ENCODE data around the gene CDC42BPB. TPM values are rescaled to one million over a fixed set of nuclear protein-coding genes. Genes with fewer than 3 reads are reported as not detected.

Gene CDC42BPB
- total RNA-seq, 3 donors from 2014 or later: 64.0 to 110 (median 98.0) TPM

DNA sequence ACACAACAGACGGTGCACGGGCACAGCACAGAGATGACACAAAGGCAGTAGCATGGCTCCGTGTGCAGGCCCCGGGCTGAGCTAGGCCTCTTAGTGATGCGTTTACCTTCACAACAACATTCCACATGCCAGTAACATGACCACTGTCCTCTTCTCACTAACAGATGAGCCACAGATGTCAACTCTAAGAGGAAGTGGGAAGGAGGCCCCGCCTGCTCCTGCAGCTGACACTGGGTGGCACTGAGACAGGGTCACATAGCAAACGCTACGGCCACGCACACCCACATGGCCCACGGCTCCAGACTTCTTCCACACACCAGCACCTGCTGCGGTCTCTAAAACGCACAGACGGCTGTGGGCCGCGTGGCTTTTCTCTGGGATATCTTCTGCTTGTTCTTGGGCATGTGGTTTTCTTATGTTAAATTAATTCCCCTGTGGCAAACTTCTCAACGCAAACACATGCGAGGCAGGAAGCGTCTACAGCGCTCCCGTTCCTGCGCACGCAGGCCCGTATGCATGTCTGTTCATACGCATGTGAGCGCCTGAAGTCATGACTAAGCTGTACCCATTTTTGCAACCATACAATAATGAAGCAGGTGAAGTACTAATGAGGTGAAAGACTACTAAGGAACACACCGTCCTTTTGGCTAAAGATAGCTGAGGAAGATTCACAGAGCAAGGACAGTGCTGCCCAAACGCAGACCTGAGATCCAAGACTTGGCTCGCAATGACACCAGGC lies 108.1 kb downstream of the CDC42BPB start:
- intact Hi-C loops (cut with DNase I; ENCODE audit: low total_unique reads): no loop called here
- Histone ChIP-seq H3K27ac (no peak overlapping the region), H3K27me3 (no peaks in the 10 kb centered on the region), H3K36me3 (peaks cover 19% of the 10 kb centered on the region), H3K9me3 (no peaks in the 10 kb centered on the region), H3K4me1 (no peaks in the 10 kb centered on the region), H3K4me3 (no peak overlapping the region)
- no peak for DNase-seq (ENCODE audit: low spot score in 2 of 2)
- TF ChIP-seq, protein P1, sequence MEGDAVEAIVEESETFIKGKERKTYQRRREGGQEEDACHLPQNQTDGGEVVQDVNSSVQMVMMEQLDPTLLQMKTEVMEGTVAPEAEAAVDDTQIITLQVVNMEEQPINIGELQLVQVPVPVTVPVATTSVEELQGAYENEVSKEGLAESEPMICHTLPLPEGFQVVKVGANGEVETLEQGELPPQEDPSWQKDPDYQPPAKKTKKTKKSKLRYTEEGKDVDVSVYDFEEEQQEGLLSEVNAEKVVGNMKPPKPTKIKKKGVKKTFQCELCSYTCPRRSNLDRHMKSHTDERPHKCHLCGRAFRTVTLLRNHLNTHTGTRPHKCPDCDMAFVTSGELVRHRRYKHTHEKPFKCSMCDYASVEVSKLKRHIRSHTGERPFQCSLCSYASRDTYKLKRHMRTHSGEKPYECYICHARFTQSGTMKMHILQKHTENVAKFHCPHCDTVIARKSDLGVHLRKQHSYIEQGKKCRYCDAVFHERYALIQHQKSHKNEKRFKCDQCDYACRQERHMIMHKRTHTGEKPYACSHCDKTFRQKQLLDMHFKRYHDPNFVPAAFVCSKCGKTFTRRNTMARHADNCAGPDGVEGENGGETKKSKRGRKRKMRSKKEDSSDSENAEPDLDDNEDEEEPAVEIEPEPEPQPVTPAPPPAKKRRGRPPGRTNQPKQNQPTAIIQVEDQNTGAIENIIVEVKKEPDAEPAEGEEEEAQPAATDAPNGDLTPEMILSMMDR (IDR thresholded peaks at IDR 0.05): no peak
- TF ChIP-seq POLR2AphosphoS5 (IDR thresholded peaks at IDR 0.05): no peak
- no peak for TF ChIP-seq POLR2A (IDR thresholded peaks at IDR 0.05)

- intact Hi-C loops (cut with DNase I; ENCODE audit: low total_unique reads): no loop called here
- Histone ChIP-seq H3K4me1 (no peaks in the 10 kb centered on the region), H3K4me3 (no peak overlapping the region), H3K27ac (no peak overlapping the region), H3K36me3 (peaks cover 23% of the 10 kb centered on the region), H3K9me3 (no peaks in the 10 kb centered on the region), H3K27me3 (no peaks in the 10 kb centered on the region)
- no peak for DNase-seq (ENCODE audit: low spot score in 2 of 2)
- TF ChIP-seq POLR2A (IDR thresholded peaks at IDR 0.05): no peak
- TF ChIP-seq POLR2AphosphoS5 (IDR thresholded peaks at IDR 0.05): no peak
These were observed 108.7 kb downstream of the CDC42BPB start for GRCh38 chr14:102948698-102949061.

DNA sequence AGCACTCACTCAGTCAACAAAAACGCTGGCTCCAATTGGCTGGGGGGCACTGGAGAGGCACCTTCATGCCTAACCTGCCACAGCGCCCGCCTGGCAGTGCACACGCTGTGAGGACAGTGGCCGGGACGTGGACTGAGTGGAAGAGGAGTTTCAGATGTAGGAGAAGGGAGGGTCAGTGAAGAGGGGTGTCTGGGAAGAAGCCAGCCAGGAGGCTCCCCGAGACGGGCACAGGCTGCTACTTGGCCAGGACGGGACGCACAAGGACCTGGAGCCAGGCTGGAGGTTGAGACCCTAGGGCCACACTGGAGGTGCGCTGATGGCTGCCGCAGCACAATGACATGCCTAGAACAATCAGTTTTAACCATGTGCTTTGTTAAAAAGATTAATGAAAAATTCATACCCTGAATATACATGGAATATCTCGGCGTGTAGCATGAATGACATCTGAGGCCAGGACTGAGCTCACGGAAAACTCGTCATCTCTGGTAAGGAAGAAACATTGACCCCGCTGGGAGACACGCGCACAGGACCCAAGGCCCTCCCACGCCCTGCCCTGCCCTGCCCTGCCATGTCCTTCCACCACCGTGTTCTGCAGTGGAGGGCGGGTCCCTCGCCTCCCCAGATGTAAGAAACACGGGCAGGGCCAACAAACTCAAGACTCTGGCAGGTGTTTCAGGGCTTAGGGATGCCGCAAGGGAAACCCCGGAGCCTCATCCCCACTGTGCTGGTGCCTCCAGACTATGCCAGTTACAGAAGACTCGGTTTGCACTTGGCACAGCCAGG lies 109.8 kb downstream of the CDC42BPB start:
- no peaks in the 10 kb centered on the region for H3K9me3 ChIP-seq
- H3K27me3 ChIP-seq: no peaks in the 10 kb centered on the region
- DNase-seq (ENCODE audit: low spot score in 2 of 2): no peak
- intact Hi-C loops (cut with DNase I; ENCODE audit: low total_unique reads): no loop called here
- H3K4me1 ChIP-seq: no peaks in the 10 kb centered on the region
- TF ChIP-seq POLR2A (IDR thresholded peaks at IDR 0.05) (no peak), POLR2AphosphoS5 (IDR thresholded peaks at IDR 0.05) (no peak)
- TF ChIP-seq, protein P1 (IDR thresholded peaks at IDR 0.05): no peak
- no peak overlapping the region for H3K4me3 ChIP-seq
- H3K27ac ChIP-seq: no peak overlapping the region
- peaks cover 28% of the 10 kb centered on the region for H3K36me3 ChIP-seq

- no peak overlapping the region for H3K27ac ChIP-seq
- H3K27me3 ChIP-seq: no peaks in the 10 kb centered on the region
- intact Hi-C loops (cut with DNase I; ENCODE audit: low total_unique reads): no loop called here
- H3K4me1 ChIP-seq: no peaks in the 10 kb centered on the region
- DNase-seq (ENCODE audit: low spot score in 2 of 2): no peak
- TF ChIP-seq POLR2AphosphoS5 (IDR thresholded peaks at IDR 0.05) (no peak), POLR2A (IDR thresholded peaks at IDR 0.05) (no peak)
- TF ChIP-seq, protein P1 (IDR thresholded peaks at IDR 0.05): no peak
- no peaks in the 10 kb centered on the region for H3K9me3 ChIP-seq
- H3K4me3 ChIP-seq: no peak overlapping the region
- peaks cover 28% of the 10 kb centered on the region for H3K36me3 ChIP-seq
These were observed 111.8 kb downstream of the CDC42BPB start for GRCh38 chr14:102945346-102946130.

DNA sequence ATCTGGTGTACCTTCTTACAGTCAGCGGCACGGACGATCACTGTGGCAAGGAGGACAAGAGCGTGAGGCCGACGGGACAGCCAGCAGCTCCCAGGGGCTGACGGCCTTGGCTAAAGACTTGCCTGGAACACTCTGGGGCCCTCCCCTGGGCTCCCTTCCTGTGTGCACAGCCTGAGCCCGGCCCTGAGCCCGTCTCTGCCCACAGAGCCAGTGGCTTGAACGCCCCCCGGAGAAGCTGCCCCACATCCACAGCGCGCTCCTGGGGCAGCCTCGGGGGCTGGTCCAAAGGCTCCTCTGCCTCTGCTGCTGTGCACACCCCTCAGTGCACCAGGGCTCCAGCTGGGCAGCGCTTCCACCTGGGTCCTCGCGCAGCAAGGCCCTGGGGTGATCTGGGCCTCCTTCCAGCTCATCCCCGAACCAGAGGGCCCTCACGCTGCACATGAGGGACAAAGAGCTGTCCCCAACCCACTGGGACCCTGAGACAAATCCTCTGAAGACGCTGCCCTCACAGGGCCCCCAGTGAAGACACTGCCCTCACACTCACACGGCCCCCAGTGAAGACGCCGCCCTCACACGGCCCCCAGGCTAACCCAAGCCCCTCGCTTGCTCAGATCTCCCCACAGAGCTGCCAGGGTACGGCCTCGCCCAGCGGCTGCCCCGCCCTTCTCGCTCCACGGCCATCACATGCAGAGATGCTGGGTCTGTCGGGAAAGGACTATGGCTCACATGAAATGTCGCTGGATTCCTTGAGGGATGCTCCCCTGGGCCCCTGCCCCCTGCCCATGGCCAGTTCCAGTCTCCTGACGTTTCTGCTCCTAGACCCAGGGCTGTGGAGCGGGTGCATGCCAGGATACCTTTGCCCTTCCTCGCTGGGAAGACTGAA lies 112.7 kb downstream of the CDC42BPB start:
- H3K4me1 ChIP-seq: no peaks in the 10 kb centered on the region
- intact Hi-C loops (cut with DNase I; ENCODE audit: low total_unique reads): no loop called here
- no peak overlapping the region for H3K4me3 ChIP-seq
- H3K27me3 ChIP-seq: no peaks in the 10 kb centered on the region
- TF ChIP-seq, protein P1 (IDR thresholded peaks at IDR 0.05): no peak
- TF ChIP-seq POLR2A (IDR thresholded peaks at IDR 0.05) (no peak), POLR2AphosphoS5 (IDR thresholded peaks at IDR 0.05) (no peak)
- H3K27ac ChIP-seq: no peak overlapping the region
- peaks cover 25% of the 10 kb centered on the region for H3K36me3 ChIP-seq
- no peaks in the 10 kb centered on the region for H3K9me3 ChIP-seq
- DNase-seq (ENCODE audit: low spot score in 2 of 2): no peak

Data from breast epithelium (tissue), 4 donors.